ENCODE results near the gene ANXA9.

DNA sequence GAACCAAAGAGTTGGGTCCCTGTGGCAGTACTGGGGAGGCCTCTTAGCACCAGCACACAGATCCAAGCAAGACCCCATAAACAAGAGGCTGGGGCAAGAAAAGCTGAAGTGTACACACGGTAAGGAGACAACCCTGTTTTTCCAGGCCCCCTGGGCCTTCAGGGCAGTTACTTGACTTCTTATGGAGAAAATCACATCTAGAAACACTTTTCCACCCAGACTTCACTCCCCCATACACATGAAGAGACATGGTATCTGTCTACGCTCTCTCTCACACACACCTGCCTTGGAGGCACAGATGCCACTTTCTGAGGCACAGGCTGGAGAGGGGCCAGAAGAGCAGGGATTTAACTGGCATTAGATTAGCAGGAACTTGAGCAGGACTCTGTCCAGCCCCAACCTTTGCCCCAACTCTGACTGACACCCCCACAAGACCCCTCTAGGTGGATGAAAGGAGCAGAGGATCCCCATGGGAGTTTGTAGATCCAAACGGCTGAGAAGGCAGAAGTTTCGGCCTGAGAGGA lies 9.6 kb upstream of the ANXA9 start:
- TF ChIP-seq, protein P1, sequence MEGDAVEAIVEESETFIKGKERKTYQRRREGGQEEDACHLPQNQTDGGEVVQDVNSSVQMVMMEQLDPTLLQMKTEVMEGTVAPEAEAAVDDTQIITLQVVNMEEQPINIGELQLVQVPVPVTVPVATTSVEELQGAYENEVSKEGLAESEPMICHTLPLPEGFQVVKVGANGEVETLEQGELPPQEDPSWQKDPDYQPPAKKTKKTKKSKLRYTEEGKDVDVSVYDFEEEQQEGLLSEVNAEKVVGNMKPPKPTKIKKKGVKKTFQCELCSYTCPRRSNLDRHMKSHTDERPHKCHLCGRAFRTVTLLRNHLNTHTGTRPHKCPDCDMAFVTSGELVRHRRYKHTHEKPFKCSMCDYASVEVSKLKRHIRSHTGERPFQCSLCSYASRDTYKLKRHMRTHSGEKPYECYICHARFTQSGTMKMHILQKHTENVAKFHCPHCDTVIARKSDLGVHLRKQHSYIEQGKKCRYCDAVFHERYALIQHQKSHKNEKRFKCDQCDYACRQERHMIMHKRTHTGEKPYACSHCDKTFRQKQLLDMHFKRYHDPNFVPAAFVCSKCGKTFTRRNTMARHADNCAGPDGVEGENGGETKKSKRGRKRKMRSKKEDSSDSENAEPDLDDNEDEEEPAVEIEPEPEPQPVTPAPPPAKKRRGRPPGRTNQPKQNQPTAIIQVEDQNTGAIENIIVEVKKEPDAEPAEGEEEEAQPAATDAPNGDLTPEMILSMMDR (IDR thresholded peaks at IDR 0.05; ENCODE audit: low read depth, low read length), result no peak
- no peak for TF ChIP-seq EZH2phosphoT487 (IDR thresholded peaks at IDR 0.05; ENCODE audit: low read depth)

All from OCI-LY3 (cell line).